H9 (cell line): Measurements from ENCODE around the gene SEPTIN6. TPM values are rescaled to one million over a fixed set of nuclear protein-coding genes. Genes with fewer than 3 reads are reported as not detected.

ENCODE experiments used
- DNase-seq: peaks from one replicate; pipeline ENCODE4 v3.0.0-alpha.2; 2017
- H2AFZ ChIP-seq: one replicate; pipeline ENCODE4 v1.6.1; 2013; ENCODE audit warnings: mild to moderate bottlenecking, low read length, control low read depth, moderate library complexity
- H2AK5ac ChIP-seq: 2 replicates; pipeline ENCODE4 v1.6.1; 2013; ENCODE audit warnings: low read length, control low read depth, mixed read lengths; ENCODE audit not compliant: insufficient read length
- H2BK120ac ChIP-seq: one replicate; pipeline ENCODE4 v1.6.1; 2013; ENCODE audit warnings: low read depth, mild to moderate bottlenecking, low read length, control low read depth, inconsistent platforms; ENCODE audit not compliant: poor library complexity, severe bottlenecking
- H2BK12ac ChIP-seq: 2 replicates; pipeline ENCODE4 v1.6.1; 2013; ENCODE audit warnings: low read length, control low read depth, mixed read lengths, low read depth; ENCODE audit not compliant: insufficient read length
- H2BK15ac ChIP-seq: 2 replicates; pipeline ENCODE4 v1.6.1; 2013; ENCODE audit warnings: low read depth, low read length, control low read depth
- H2BK20ac ChIP-seq: one replicate; pipeline ENCODE4 v1.6.1; 2013; ENCODE audit warnings: low read depth, mild to moderate bottlenecking, low read length, control low read depth, inconsistent platforms; ENCODE audit not compliant: poor library complexity, severe bottlenecking
- H2BK5ac ChIP-seq: 2 replicates; pipeline ENCODE4 v1.6.1; 2013; ENCODE audit warnings: low read length, control low read depth, mixed read lengths; ENCODE audit not compliant: insufficient read length
- H3K14ac ChIP-seq: 2 replicates; pipeline ENCODE4 v1.6.1; 2013; ENCODE audit warnings: low read length, control low read depth; ENCODE audit not compliant: insufficient read depth
- H3K18ac ChIP-seq: 2 replicates; pipeline ENCODE4 v1.6.1; 2013; ENCODE audit warnings: low read depth, mild to moderate bottlenecking, mixed read lengths, low read length, control low read depth; ENCODE audit not compliant: insufficient read length
- H3K23ac ChIP-seq: 2 replicates; pipeline ENCODE4 v1.6.1; 2013; ENCODE audit warnings: low read length, control low read depth, mixed read lengths, low read depth; ENCODE audit not compliant: insufficient read length
- H3K23me2 ChIP-seq: 2 replicates; pipeline ENCODE4 v1.6.1; 2013; ENCODE audit warnings: low read depth, mild to moderate bottlenecking, mixed read lengths, low read length, control low read depth; ENCODE audit not compliant: insufficient read length, poor library complexity, severe bottlenecking
- H3K27ac ChIP-seq: 2 replicates; pipeline ENCODE4 v1.5.1; 2013; ENCODE audit warnings: low read length, control low read depth, mixed read lengths, low read depth; ENCODE audit not compliant: insufficient read length
- H3K27me3 ChIP-seq: 2 replicates; pipeline ENCODE4 v1.6.1; 2013; ENCODE audit warnings: low read length, control low read depth, inconsistent platforms; ENCODE audit not compliant: insufficient read depth
- H3K4ac ChIP-seq: 2 replicates; pipeline ENCODE4 v1.6.1; 2013; ENCODE audit warnings: low read depth, mild to moderate bottlenecking, control low read depth, inconsistent platforms, low read length, moderate library complexity
- H3K4me1 ChIP-seq: 2 replicates; pipeline ENCODE4 v1.6.1; 2013; ENCODE audit warnings: low read length, control low read depth, inconsistent platforms; ENCODE audit not compliant: insufficient read depth
- H3K4me2 ChIP-seq: 2 replicates; pipeline ENCODE4 v1.6.1; 2013; ENCODE audit warnings: low read length, control low read depth, mixed read lengths; ENCODE audit not compliant: insufficient read length, insufficient read depth
- H3K56ac ChIP-seq: 2 replicates; pipeline ENCODE4 v1.6.1; 2013; ENCODE audit warnings: low read depth, mild to moderate bottlenecking, mixed read lengths, low read length, control low read depth; ENCODE audit not compliant: insufficient read length
- H3K79me1 ChIP-seq: 2 replicates; pipeline ENCODE4 v1.6.1; 2013; ENCODE audit warnings: low read depth, mild to moderate bottlenecking, moderate library complexity, low read length, control low read depth, inconsistent platforms; ENCODE audit not compliant: insufficient read depth, poor library complexity, severe bottlenecking
- H3K79me2 ChIP-seq: 2 replicates; pipeline ENCODE4 v1.6.1; 2013; ENCODE audit warnings: low read length, control low read depth, inconsistent platforms; ENCODE audit not compliant: insufficient read depth
- H3K9ac ChIP-seq: 2 replicates; pipeline ENCODE4 v1.6.1; 2013; ENCODE audit warnings: low read length, control low read depth, mixed read lengths; ENCODE audit not compliant: insufficient read length; ENCODE audit errors: extremely low read depth
- H3K9me3 ChIP-seq: one replicate; pipeline ENCODE4 v1.6.1; 2013; ENCODE audit warnings: low read depth, low read length, inconsistent platforms; ENCODE audit not compliant: control insufficient read depth
- H3T11ph ChIP-seq: one replicate; pipeline ENCODE4 v1.6.1; 2013; ENCODE audit warnings: mild to moderate bottlenecking, low read length, control low read depth, inconsistent platforms
- H4K20me1 ChIP-seq: one replicate; pipeline ENCODE4 v1.6.1; 2013; ENCODE audit not compliant: control insufficient read depth, insufficient read length, insufficient read depth
- H4K5ac ChIP-seq: 2 replicates; pipeline ENCODE4 v1.6.1; 2013; ENCODE audit warnings: low read depth, mild to moderate bottlenecking, mixed read lengths, low read length, control low read depth; ENCODE audit not compliant: insufficient read length
- H4K8ac ChIP-seq: replicated peaks from 2 replicates; pipeline ENCODE4 v1.6.1; 2013; ENCODE audit warnings: low read length, control low read depth, mixed read lengths, low read depth; ENCODE audit not compliant: insufficient read length
- H4K91ac ChIP-seq: 2 replicates; pipeline ENCODE4 v1.6.1; 2013; ENCODE audit warnings: low read depth, mild to moderate bottlenecking, moderate library complexity, mixed read lengths, low read length, control low read depth; ENCODE audit not compliant: insufficient read length
- H3K27ac Mint-ChIP-seq, 3 experiments: 2 replicates in 2 of 3; 3 replicates in 1 of 3; pipeline ENCODE4 v1.8.0; 2020 to 2021; ENCODE audit warnings: mixed read lengths in 3 of 3, mild to moderate bottlenecking in 1 of 3, moderate library complexity in 1 of 3
- H3K27me3 Mint-ChIP-seq: 2 replicates; pipeline ENCODE4 v1.8.0; 2021; ENCODE audit warnings: low read depth, mild to moderate bottlenecking, moderate library complexity, mixed read lengths
- H3K36me3 Mint-ChIP-seq, 3 experiments: 2 replicates in 2 of 3; 3 replicates in 1 of 3; pipeline ENCODE4 v1.8.0; 2020 to 2021; ENCODE audit warnings: low read depth in 3 of 3, mixed read lengths in 3 of 3; ENCODE audit not compliant: insufficient read depth in 1 of 3
- H3K4me1 Mint-ChIP-seq, 2 experiments: 2 replicates each; pipeline ENCODE4 v1.8.0; 2020; ENCODE audit warnings: mixed read lengths in 2 of 2
- H3K4me3 Mint-ChIP-seq, 2 experiments: 2 replicates in 1 of 2; 3 replicates in 1 of 2; pipeline ENCODE4 v1.8.0; 2020 to 2021; ENCODE audit warnings: mild to moderate bottlenecking in 2 of 2, mixed read lengths in 2 of 2, moderate library complexity in 1 of 2
- H3K9me3 Mint-ChIP-seq, 2 experiments: 2 replicates in 1 of 2; 3 replicates in 1 of 2; pipeline ENCODE4 v1.8.0; 2020; ENCODE audit warnings: mild to moderate bottlenecking in 2 of 2, mixed read lengths in 2 of 2, moderate library complexity in 1 of 2
- WGBS: extraction: QIAGEN DNeasy Blood & Tissue Kit; methylation state at CpG from one replicate; pipeline ENCODE4 v1.1.7; 2013; ENCODE audit warnings: missing lambda C conversion rate, low lambda C conversion rate, mixed read lengths; ENCODE audit not compliant: insufficient read length; ENCODE audit errors: extremely low coverage; 5-methylcytosine and 5-hydroxymethylcytosine counted together
- long read RNA-seq: library from polyadenylated mRNA; unstranded; transcript quantifications from one replicate; pipeline ENCODE4 v2.0.0, GENCODE V29; 2020
- total RNA-seq: library from RNA; stranded (reverse); gene quantifications from 2 replicates; pipeline ENCODE4 v1.2.1, GENCODE V29; 2021
- TF ChIP-seq, protein P1 (sequence below): fragments of 200-600 bp; sonication (generic); conservative IDR thresholded peaks from 3 replicates; pipeline ENCODE4 v1.8.0; 2021; ENCODE audit warnings: antibody characterized with exemption, mild to moderate bottlenecking

The SEPTIN6 gene
- total RNA-seq, result 22.9 and 23.1 TPM in 2 replicates
- long read RNA-seq, full-length matches to known transcripts, result 106 of 149 reads
- long read RNA-seq, partial matches to known transcripts, result 21 of 149 reads
- long read RNA-seq, other reads (novel, unspliced or antisense), result 22 of 149 reads

DNA sequence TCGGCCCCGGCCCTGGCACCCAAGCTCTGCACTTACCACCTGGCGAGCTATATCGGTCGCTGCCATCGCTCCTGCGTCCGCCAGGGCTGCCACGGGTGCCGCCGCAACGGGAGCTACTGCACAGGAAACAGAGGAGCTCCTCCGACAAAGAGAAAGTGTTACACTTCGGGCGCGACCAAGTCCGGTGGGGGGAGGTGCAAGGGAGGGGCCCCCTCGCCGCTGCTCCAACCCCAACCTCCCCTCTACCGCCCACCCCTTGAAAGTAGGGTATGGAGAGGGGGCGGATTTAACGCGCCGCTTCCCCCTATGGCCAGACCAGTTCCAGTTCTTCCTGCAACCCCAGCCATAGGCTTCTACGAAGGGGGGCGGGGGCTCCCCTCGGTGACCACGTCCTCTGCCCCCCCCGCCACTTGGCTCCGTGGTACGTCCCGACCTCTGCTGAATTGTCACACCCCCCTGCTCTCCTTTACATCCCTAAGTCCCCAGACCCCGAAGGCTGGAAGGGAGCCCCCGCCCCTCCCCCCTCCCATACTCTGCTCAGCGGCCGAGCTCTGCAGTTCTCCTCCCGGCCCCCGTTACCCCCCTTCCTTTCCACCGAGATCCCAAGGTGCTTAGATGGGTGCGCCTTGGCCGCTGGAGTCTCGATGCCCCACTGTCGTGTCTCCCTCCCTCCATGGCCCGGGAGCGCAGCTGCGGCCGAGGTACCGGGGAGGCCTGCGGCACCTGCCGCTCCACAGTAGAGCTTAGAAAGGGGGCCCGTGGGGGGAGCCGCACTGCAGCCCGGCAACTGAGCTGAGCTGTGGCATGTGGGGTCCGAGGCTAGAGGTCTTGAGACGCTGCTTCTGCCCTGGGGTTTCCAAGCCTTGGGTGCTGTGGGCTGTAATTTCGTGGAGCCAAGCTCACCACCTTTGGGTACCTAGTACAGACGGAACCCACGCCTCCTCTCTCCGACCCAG is at the start of gene SEPTIN6:
SEPTIN6 (minus strand) TSS at position 129 of the 956 bp plus-strand sequence; CDS start at position 66, 63 bp downstream.
- peak within 1 kb of the TSS; percentile 40; the same call in 1 of the 2 replicates for H3K14ac ChIP-seq
- H3K4me3 Mint-ChIP-seq, result peak within 1 kb of the TSS; percentile 84 to 87
- H4K5ac ChIP-seq, result no peak within 1 kb of the TSS
- no peak within 1 kb of the TSS for H2BK15ac ChIP-seq
- no peak within 1 kb of the TSS for H3T11ph ChIP-seq
- no peak within 1 kb of the TSS for H2BK12ac ChIP-seq
- peaks cover 70 to 81% of the 10 kb centered on the region in 2 experiments for H3K9me3 Mint-ChIP-seq
- no peak within 1 kb of the TSS for H3K4ac ChIP-seq
- H3K23me2 ChIP-seq, result peaks cover 22% of the 10 kb centered on the region
- H2BK120ac ChIP-seq, result no peak within 1 kb of the TSS
- H3K27ac Mint-ChIP-seq, result peak within 1 kb of the TSS in 1 of 3 experiments; percentile 18; a peak in 2 of 7 replicates
- no peaks in the 10 kb centered on the region for H4K20me1 ChIP-seq
- no peak within 1 kb of the TSS for H2BK5ac ChIP-seq
- no peak within 1 kb of the TSS for H2BK20ac ChIP-seq
- peaks cover 7% of the 10 kb centered on the region; the same call in 1 of the 2 replicates for H3K4me1 ChIP-seq
- WGBS, result no CpG with 5 or more reads among the region's 59 CpGs
- H3K18ac ChIP-seq, result no peak within 1 kb of the TSS
- H3K27me3 Mint-ChIP-seq, result peaks cover 34% of the 10 kb centered on the region
- peaks cover 29% of the 10 kb centered on the region for H3K9me3 ChIP-seq
- no peaks in the 10 kb centered on the region; the same call in 1 of the 2 replicates for H3K27me3 ChIP-seq
- no peak within 1 kb of the TSS for H3K56ac ChIP-seq
- no peaks in the 10 kb centered on the region; the same call in 1 of the 2 replicates for H3K79me2 ChIP-seq
- H2AK5ac ChIP-seq, result no peak within 1 kb of the TSS
- peaks cover 31 to 50% of the 10 kb centered on the region in 2 experiments for H3K4me1 Mint-ChIP-seq
- no peak within 1 kb of the TSS for H2AFZ ChIP-seq
- H3K4me2 ChIP-seq, result peak within 1 kb of the TSS; percentile 87
- TF ChIP-seq, protein P1, sequence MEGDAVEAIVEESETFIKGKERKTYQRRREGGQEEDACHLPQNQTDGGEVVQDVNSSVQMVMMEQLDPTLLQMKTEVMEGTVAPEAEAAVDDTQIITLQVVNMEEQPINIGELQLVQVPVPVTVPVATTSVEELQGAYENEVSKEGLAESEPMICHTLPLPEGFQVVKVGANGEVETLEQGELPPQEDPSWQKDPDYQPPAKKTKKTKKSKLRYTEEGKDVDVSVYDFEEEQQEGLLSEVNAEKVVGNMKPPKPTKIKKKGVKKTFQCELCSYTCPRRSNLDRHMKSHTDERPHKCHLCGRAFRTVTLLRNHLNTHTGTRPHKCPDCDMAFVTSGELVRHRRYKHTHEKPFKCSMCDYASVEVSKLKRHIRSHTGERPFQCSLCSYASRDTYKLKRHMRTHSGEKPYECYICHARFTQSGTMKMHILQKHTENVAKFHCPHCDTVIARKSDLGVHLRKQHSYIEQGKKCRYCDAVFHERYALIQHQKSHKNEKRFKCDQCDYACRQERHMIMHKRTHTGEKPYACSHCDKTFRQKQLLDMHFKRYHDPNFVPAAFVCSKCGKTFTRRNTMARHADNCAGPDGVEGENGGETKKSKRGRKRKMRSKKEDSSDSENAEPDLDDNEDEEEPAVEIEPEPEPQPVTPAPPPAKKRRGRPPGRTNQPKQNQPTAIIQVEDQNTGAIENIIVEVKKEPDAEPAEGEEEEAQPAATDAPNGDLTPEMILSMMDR, result peak; percentile 13; the same call in 1 of the 3 replicates
- no peak within 1 kb of the TSS for H3K23ac ChIP-seq
- DNase-seq, result peak; percentile 88
- no peak within 1 kb of the TSS for H4K91ac ChIP-seq
- no peak within 1 kb of the TSS for H3K27ac ChIP-seq
- H3K9ac ChIP-seq, result peak within 1 kb of the TSS; percentile 50
- peaks cover 0 to 15% (median 8%) of the 10 kb centered on the region in 3 experiments; a peak in 5 of 7 replicates for H3K36me3 Mint-ChIP-seq
- H3K79me1 ChIP-seq, result no peaks in the 10 kb centered on the region
- H4K8ac ChIP-seq, result no peak within 1 kb of the TSS
